Smooth muscle cell of the brain vasculature (primary cell): Measurements from ENCODE around the gene LILRA5.
"Not testable (repeated sequence)": the region's sequence is repeated elsewhere in the genome, so short reads cannot be mapped to it uniquely, and the experiment has no call there.

Experiments
- DNase-seq: peaks from one replicate; pipeline ENCODE4 v3.0.0-alpha.2; 2012; ENCODE audit warnings: low read depth, low spot score

The LILRA5 gene

DNA sequence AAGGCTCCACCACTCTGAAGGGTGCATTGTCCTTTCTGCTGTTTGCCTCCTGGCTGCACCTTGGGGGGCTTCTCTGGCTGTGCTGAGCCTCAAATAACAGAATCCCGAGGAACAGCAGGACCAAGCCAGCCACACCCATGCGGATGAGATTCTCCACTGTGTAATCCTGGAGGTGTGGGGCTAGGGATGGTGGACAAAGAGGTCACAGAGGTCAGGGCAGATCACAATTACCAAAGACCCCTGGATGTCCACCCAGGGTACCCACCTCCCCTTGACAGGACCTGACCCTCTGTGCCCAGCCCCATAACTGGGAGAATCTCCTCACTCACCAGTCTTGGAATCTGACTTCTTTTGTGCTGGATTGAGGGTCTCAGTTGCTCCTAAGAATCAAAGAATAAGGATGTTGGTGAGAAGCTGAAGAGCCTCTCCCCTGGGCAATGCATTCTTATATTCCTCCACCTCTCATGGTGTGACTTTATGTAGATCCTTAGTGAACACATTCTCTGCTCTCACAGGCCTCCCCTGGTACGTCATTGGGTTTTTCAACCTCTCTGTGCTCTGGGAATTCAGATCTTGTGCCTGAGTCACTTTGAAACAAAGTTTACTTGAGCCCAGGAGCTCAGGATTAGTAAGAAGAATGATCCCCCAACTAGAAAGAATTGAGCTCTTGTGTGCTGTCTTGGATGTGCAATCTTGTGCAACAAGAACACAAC is 20.8 kb upstream of the LILRA5 start:
- DNase-seq: no peak

DNA sequence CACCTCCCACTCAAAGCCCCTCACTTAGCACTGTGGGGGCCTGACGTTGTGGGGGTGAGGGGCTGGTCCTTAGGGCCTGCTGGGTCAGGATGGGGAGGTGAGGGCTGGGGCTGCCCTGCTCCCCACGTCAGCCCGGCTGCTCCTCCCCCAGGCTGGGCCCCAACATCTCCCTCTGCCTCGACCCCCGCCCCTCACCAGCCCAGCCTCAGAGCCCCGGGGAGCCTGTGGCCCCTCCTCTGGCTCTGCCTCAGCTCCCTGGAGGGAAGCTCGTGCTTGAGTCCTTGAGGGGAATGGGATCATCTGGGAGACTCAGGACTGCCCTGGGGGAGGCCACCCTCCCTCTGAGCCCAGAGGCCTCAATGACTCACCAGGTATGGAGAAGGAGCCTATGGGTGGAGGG is 19.2 kb upstream of the LILRA5 start:
- DNase-seq: no peak

DNA sequence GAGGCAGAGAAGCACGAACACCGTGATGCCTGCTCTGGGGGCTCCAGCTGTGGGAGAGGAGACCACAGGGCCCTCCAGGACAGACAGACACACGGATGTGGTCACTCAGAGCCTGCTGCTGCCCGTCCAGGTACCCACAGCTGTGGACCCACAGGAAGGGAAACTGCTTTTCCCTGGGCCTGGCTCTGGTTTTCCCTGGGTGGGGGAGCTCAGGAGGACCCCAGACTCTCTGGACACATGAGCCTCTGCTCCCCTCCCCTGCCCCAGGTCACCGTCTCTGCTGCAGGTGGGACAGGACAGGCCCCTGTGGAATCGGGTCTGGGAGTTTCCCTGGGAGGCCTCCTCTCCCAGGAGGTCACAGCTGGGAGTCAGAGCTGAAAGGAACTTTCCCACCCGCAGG is 18.7 kb upstream of the LILRA5 start:
- DNase-seq: no peak

DNA sequence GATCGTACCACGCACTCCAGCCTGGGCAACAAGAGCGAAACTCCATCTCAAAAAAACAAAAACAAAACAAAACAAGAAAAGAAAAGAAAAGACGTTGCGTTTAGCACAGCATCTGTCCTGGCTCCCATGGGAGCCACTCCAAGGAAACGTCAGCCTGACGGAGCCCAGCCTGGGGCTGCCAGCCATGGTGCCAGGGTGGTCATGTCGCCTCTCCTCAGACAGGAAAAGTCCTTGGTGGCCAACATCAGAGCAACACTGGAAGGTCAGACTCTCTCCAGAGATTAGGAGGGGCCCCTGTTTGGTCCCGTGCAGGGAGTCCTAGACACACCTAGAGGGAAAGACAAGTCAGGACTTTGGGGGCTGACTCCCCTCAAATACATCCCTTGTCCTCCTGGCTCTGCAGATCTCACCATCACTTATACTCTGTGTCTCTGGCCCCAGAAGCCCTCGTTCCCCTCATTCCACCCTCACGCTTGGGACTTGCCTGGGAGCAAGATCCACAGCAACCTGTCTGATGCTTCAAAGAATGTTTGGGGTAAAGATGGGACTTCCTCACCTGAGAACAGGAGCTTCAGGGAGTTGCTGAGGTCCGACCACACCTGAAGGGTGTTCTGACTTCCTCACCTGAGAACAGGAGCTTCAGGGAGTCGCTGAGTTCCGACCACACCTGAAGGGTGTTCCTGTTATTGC is 16.7 kb upstream of the LILRA5 start:
- no peak for DNase-seq

DNA sequence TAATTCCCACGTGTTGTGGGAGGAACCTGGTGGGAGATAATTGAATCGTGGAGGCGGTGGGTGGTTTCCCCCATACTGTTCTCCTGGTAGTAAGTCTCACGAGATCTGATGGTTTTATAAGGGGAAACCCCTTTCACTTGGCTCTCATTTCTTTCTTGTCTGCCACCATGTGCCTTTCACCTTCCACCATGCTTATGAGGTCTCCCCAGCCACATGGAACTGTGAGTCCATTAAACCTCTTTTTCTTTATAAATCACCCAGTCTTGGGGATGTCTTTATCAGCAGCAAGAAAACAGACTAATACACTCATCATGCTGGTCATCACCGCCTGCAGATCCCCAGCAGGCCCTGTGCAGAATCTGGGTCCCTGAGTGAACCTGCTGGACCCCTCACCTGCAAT is 15.8 kb upstream of the LILRA5 start:
- not testable (repeated sequence) for DNase-seq

DNA sequence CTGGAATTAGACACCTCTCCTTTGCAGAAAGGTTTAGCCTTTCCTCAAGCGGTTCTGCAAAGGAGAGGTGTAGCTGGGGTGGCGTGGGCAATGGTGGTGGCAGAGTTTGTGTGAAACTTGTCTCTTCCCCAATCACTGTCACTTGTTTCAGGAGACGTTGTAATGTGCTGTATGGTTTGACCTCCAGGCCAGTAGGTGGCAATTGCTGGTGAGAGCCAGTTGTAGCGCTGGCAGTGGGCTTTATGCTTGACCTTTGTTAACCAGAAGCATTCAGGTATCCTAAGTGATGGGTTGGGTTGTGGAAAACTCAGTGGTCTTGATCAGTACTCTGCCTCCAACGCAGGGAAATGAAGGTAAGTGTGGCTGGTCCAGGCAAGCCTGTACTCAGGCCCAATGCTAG is 12.7 kb upstream of the LILRA5 start:
- no peak for DNase-seq

DNA sequence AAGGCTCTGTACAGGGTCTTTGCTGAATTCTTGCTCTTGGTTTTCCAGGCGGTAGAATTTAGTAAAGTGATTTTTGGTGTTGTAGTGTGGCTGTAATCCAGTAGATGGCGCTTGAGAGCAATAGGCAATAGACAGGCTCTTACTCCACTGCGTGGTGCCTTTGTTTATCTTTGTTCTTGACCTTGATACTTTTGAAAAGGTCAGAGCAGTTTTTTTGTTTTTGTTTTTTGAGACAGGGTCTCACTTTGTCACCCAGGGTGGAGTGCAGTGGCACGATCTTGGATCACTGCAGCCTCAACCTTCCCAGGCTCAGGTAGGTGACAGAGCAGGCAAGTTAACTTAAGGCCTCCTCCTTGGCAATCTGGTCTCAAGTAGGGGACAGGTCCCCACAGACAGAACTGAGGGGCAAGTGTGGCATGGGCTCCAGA is 12.2 kb upstream of the LILRA5 start:
- no peak for DNase-seq

DNA sequence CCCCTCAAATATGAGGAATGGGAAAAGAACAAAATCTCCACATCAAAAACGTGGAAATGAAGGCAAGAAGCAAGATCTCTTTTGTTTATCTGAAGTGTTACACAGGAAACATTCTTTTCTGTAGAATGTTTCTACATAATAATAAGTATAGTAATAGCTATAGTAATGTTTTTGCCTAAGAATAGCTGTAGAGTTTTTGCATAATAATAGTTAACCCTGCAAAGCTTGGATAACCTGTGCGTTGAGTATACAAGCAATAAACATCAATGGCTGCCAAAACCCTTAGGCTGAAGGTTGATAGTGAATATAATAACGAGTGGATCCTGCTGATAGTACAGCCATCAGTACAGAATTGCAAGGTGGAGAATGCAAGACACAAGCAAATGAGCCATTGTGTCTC is 11.1 kb upstream of the LILRA5 start:
- no peak for DNase-seq

DNA sequence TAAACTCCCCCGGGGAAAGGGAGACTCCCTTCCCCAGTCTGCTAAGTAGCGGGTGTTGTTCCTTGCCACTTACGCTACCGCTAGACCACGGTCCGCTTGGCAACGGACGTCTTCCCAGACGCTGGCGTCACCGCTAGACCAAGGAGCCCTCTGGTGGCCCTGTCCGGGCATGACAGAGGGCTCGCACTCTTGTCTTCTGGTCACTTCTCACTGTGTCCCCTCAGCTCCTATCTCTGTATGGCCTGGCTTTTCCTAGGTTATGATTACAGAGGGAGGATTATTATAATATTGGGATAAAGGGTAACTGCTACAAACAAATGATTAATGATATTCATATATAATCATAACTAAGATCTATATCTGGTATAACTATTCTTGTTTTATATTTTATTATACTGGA is 10.0 kb upstream of the LILRA5 start:
- not testable (repeated sequence) for DNase-seq

DNA sequence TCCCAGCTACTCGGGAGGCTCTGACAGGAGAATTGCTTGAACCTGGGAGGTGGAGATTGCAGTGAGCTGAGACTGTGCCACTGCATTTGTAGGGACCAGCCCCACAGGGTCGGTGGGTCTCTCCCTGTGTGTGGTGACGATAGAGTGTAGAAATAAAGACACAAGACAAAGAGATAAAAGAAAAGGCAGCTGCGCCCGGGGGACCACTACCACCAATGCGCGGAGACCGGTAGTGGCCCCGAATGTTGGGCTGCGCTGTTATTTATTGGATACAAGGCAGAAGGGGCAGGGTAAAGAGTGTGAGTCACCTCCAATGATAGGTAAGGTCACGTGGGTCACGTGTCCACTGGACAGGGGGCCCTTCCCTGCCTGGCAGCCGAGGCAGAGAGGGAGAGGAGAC is 9.3 kb upstream of the LILRA5 start:
- DNase-seq: not testable (repeated sequence)

DNA sequence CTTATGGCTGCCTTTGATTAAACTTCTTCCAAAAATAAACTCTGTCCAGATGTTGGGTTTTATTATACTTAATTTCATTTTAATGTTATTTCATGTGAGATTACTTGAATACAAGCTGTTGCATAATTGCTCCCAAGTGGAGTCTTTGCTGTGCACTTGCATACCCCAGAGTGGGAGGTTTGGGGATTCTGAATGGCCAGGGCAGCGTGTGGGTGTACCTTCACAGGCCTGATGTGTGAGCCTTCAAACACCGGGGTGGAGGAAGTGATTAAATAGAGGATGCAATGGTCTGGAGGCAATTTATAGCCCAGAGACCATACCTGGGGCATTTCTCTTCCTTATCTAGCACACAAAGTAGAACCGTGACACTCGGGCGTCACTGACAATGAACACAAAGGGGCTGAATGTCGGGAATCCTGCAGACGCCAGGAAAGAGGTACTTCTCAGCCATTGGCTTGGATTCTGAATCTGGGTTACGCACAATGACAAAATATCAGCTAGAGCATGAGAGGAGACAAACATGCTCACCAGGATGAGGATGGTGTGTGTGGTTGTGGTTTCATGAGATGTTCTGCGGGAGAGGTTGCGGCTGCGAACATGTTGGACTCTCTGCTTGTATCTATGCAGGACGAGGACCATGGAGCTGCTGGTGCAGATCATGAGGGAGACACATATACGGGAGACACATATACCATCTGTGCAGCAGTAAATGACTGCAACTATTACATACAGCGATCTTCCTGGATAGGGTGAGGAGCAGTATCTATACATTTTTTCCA is 7.1 kb upstream of the LILRA5 start:
- DNase-seq: no peak

DNA sequence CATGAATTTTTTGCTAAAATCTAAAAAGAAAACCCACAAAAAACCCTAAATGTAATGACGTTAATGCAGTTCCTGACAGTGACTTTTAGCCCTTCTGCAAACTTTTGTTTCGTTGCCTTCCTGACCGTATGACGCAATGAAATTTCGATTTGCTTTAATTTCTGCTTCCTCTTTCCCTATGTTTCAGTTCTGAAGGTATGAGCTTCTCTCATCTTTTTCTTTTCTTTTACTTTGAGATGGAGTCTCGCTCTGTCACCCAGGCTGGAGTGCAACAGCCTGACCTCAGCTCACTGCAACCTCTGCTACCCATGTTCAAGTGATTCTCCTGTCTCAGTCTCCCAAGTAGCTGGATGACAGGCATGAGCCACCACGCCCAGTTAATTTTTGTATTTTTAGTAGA is 6.1 kb upstream of the LILRA5 start:
- DNase-seq: no peak

DNA sequence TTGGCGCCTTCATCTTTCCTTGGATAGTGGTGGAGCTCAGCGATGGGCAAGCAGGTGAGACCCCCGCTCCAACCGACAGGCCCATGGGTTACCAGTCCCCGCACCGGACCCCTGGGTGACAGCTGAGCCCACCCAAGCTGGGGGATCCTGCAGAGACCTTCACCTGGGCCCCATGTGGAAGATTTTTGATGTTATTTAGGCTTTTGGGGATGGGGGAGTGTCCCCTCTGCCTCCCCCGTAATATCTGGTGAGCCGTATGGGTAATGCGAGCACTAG is 4.9 kb upstream of the LILRA5 start:
- no peak for DNase-seq

DNA sequence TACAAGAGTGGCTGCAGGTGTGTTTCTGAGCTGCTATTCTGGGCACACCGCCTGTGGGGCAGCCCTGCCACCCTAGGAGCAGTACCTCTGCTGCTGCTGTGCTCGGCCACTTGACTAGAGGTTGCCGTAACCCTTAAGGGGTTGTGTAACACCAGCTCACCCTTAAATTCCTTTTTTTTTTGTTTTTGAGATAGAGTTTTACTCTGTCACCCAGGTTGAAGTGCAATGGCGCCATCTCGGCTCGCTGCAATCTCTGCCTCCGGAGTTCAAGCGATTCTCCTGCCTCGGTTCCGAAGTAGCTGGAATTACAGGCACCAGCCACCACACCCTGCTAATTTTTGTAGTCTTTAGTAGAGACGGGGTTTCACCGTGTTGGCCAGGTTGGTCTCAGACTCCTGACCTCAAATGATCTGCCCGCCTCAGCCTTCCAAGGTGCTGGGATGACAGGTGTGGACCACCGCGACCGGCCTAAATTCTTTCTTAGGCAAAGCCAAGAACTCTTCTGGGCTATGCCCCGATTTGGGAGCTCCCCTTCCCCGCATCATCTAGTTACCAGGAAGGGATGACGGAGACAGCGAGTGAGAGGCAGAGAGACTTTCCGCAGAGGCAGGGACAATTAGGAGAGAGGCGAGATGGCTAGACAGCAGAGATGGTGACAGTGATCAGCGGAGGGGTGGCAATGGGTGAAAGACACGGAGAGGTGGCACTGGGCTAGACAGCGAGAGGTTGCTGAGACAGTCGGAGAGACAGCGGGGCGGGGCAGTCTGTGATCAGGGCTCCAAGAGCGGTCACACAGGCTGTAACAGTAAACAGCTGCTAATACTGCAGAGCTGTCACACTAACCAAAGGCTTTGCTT is 4.4 kb upstream of the LILRA5 start:
- no peak for DNase-seq

DNA sequence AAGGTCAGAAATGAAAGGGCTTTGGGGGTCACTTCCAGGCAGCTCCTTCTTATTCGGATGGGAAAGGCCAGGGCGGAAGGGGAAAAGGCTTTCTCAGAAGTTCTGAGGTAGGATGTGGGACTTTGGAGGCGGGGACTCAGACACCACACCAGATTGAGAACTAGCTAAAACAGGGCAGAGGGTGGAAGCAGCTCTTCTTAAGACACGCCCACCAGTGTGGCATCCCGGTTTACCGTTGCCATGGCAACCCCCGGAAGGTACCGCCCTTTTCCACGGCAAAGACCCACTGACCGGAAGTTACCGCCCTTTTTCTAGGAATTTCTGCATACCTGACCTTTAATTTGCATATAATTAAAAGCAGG is 3.8 kb upstream of the LILRA5 start:
- no peak for DNase-seq

DNA sequence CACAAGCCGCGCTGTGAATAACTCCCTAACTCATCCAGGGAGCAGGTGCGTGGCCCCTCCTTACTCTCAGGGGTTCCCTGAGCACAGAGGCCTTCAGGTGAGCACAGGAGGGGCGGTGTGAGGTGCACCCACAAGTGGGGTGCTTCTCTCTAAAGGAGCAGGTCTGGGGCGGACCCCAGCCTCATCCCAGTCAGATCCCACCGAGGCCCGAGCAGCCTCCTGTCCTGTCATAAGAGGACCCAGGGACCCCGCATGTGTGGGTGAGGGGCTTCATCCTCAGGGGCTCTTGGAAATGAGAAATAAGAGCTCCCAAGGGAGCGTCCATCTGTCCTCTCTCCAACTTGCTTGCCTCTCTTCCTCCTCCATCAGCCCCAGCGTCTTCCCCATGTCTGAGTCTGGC is 3.0 kb upstream of the LILRA5 start:
- no peak for DNase-seq

DNA sequence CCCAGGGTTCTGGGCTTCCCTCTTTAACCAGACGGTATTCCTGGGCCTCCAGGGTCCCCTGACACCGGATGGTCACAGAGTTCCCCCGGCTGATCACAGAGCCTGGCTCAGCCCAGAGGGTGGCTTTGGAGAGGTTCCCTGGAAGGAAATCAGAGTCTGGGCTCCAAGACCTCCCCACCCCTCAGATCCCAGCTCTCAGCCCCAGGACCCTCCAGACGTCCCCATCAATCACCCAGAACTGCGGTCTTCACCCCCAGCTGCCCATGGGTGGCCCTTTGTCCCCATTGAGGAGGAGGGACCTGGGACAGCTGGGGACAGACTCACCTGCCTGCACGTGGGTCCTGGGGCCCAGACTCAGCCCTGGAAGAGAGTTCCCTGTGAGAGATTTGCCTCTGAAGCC is 955 bp downstream of the LILRA5 start:
- DNase-seq: no peak

DNA sequence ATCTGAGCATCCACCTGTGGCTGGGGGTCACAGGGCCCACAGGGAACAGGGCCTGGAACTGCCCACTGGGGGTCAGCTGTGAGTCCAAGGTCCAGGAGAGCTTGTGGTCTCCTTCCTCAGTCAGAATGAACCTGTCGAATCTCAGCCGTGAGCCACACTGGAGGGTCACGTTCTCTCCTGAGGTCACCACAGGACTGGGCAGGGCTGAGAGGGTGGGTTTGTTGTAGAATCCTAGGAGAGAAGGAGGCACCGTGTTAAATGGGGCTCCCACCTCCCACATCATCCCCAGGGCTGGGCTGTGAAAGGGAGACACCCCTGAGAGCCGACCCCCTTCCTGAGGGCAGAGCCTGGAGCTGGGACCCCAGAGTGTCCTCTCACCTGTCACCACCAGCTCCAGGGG is 1.5 kb downstream of the LILRA5 start:
- no peak for DNase-seq

DNA sequence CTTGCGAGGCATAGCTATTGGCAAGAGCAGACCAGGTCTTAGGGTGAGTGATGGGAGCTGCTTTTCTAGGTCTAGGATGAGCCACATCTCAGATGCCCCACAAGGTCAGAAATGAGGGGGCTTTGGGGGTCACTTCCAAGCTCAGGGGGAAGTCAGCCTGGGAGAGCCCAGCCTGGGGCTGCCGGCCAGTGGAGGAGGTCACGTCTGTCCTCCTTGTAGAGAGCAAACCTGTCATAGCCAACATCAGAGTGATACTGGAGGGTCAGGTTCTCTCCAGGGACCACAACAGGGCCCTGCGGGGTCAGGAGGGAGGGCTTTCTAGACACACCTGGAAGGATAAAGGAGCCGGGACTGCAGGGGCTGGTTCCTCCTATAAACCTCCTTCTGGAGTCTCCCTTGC is 2.4 kb downstream of the LILRA5 start:
- no peak for DNase-seq

DNA sequence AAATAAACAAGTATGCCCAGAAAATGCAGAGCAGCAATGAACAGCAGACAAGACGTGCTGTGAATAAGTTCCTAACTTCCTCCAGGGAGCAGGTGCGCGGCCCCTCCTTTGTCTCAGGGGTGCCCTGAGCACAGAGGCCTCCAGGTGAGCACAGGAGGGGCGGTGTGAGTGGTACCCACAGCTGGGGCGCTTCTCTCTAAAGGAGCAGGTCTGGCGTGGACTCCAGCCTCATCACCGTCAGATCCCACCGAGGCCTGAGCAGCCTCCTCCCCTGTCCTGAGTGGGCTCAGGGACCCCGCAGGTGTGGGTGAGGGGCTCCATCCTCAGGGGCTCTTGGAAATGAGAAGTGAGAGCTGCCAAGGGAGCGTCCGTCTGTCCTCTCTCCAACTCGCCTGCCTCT is 3.2 kb downstream of the LILRA5 start:
- no peak for DNase-seq

DNA sequence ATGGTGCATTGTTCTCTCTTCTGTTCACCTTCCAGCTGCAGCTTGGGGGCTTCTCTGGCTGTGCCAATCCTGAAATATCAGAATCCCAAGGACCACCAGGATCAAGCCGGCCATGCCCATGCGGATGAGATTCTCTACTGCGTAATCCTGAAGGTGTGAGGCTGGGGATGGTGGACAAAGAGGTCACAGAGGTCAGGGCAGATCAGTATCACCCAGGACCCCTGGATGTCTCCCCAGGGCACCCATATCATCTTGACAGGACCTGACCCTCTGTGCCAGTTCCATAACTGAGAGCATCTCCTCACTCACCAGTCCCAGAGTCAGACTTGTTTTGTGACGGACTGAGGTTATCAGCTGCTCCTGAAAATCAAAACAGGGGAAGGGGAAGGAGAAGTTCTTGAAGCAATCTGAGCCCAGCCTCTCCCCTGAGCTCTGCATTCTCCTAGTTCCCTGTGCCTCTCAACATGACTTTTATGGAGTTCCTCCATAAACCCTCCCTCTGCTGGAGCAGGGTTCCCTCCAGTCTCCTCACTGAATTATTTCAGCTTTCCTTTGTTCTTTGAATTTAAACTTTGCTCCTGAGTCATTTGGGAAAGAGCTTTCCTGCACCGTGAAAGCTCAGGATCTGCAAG is 5.5 kb downstream of the LILRA5 start:
- no peak for DNase-seq

DNA sequence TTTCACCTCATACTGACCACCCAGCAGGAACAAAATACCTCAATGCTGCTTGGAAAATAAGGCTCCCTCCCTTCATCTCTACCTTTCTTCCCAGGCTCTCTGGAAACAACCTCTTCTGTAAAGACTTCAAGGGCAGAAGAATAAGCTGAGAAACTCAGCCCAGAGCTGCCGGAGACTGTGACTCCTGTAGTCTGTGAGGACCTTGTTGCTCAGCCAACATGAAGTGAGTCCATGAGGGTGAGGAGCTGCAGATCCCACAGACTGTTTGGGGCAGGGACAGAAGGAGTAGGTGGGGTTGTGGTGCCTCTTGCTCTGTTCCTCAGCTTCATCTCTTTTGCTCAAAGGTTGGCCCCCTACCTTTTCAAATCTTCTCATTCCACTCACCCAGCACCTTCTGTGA is 7.8 kb downstream of the LILRA5 start:
- DNase-seq: no peak
